Heart left ventricle (tissue), 13 donors: ENCODE measurements around the gene PAK1.

Experiments used
- POLR2A ChIP-seq, 2 donors: fragments of 450-650 bp; IDR thresholded peaks; one replicate each; pipeline ENCODE4 v1.6.1; 2017; ENCODE audit warnings: antibody characterized with exemption in 2 of 2, mild to moderate bottlenecking in 2 of 2, moderate library complexity in 2 of 2
- TF ChIP-seq, protein P1 (sequence below), 12 donors: fragments of 200-600 bp; sonication (generic) in 4 of 12; IDR thresholded peaks; one replicate each; pipeline versions ENCODE4 v1.5.0 to v1.8.0; 2018 to 2022; ENCODE audit warnings: antibody characterized with exemption in 12 of 12, mild to moderate bottlenecking in 5 of 12
- donor health status: ischemic (EF 13 %, LVEDD 7.1; RV severe dilation, severe dysfunction).
- donor health status: DM: no; HTN: yes; CAD: no.
- donor health status: DM: no; HTN: no; CAD: no.
- donor health status: ischemic (EF 25% LVEDD 6.9; RV normal size, moderate dysfunction).
- donor health status: ischemic (EF 25% LVEDD 5.7; RV mildly dilated, moderate dysfunction).
- donor health status: ischemic (EF 35%, LVEDD 5.7; RV mildly dilated, moderate dysfunction).
- donor health status: nonischemic (EF 11% LVEDD 7.7; RV severe dilation, severe dysfunction).
- donor health status: DM: yes; HTN: yes; CAD: no.
- donor health status: PGD.
- donor health status: ischemic (EF 29% LVEDD 5.4; RV normal size, mild dysfunction).
- donor health status: nonischemic (EF 23%, LVEDD 6.1; RV moderate dilation, normal function).

DNA sequence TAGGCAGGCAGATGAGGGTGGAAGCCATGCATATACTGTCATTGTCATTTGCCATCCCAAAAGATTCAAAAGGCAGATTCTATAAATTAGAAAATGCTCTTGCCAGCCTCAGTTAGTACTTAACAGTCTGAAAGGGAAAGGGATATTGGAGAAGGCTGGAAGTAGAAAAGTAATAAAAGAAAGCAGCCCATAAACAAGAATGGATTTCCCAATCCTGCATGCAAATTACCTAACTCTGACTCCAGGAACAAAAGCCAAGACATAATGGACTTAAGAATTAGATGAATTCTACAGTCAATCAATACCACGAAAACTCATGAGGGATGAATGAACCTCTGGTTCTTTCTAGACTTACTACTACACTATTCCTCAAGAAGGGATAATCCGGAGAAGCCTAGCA is 5.9 kb downstream of the PAK1 start:
- TF ChIP-seq, protein P1, sequence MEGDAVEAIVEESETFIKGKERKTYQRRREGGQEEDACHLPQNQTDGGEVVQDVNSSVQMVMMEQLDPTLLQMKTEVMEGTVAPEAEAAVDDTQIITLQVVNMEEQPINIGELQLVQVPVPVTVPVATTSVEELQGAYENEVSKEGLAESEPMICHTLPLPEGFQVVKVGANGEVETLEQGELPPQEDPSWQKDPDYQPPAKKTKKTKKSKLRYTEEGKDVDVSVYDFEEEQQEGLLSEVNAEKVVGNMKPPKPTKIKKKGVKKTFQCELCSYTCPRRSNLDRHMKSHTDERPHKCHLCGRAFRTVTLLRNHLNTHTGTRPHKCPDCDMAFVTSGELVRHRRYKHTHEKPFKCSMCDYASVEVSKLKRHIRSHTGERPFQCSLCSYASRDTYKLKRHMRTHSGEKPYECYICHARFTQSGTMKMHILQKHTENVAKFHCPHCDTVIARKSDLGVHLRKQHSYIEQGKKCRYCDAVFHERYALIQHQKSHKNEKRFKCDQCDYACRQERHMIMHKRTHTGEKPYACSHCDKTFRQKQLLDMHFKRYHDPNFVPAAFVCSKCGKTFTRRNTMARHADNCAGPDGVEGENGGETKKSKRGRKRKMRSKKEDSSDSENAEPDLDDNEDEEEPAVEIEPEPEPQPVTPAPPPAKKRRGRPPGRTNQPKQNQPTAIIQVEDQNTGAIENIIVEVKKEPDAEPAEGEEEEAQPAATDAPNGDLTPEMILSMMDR (IDR thresholded peaks at IDR 0.05) = no peak
- TF ChIP-seq POLR2A (IDR thresholded peaks at IDR 0.05) = no peak
